Measurements from ENCODE around the gene SPCS3. TPM values are rescaled to one million over a fixed set of nuclear protein-coding genes. Genes with fewer than 3 reads are reported as not detected.
"Not testable (repeated sequence)": the region's sequence is repeated elsewhere in the genome, so short reads cannot be mapped to it uniquely, and the experiment has no call there.

The SPCS3 gene
- total RNA-seq, 3 donors from 2014 or later = 53.1 to 80.2 (median 75.1) TPM

DNA sequence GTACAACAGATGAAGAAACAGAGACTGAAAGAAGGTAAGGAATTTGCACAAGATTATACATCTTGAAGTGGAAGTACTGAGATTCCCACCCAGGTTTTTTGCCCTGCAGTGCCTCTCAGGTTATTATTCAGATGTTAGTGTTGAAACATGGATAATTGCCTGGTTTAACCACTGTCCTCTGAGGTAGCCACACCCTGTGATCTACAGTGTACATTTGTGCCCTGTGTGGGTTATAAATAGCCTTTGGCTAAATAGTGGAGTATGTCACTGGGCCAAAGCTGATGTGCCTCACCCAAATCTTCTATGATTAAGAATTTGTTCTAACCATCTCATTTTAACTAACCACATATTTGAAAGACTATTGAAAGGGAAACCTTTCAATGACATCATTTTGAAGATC lies 45.3 kb upstream of the SPCS3 start:
- Histone ChIP-seq H3K9me3 (no peaks in the 10 kb centered on the region), H3K4me1 (no peaks in the 10 kb centered on the region), H3K27ac (no peak overlapping the region), H3K36me3 (no peaks in the 10 kb centered on the region), H3K27me3 (no peaks in the 10 kb centered on the region), H3K4me3 (no peak overlapping the region)
- TF ChIP-seq, protein P1, sequence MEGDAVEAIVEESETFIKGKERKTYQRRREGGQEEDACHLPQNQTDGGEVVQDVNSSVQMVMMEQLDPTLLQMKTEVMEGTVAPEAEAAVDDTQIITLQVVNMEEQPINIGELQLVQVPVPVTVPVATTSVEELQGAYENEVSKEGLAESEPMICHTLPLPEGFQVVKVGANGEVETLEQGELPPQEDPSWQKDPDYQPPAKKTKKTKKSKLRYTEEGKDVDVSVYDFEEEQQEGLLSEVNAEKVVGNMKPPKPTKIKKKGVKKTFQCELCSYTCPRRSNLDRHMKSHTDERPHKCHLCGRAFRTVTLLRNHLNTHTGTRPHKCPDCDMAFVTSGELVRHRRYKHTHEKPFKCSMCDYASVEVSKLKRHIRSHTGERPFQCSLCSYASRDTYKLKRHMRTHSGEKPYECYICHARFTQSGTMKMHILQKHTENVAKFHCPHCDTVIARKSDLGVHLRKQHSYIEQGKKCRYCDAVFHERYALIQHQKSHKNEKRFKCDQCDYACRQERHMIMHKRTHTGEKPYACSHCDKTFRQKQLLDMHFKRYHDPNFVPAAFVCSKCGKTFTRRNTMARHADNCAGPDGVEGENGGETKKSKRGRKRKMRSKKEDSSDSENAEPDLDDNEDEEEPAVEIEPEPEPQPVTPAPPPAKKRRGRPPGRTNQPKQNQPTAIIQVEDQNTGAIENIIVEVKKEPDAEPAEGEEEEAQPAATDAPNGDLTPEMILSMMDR (IDR thresholded peaks at IDR 0.05) = no peak
- no peak for TF ChIP-seq POLR2A (IDR thresholded peaks at IDR 0.05)
- TF ChIP-seq POLR2AphosphoS5 (IDR thresholded peaks at IDR 0.05) = no peak
- no peak for DNase-seq (ENCODE audit: low spot score in 2 of 2)
- intact Hi-C loops (cut with DNase I; ENCODE audit: low total_unique reads) = no loop called here

DNA sequence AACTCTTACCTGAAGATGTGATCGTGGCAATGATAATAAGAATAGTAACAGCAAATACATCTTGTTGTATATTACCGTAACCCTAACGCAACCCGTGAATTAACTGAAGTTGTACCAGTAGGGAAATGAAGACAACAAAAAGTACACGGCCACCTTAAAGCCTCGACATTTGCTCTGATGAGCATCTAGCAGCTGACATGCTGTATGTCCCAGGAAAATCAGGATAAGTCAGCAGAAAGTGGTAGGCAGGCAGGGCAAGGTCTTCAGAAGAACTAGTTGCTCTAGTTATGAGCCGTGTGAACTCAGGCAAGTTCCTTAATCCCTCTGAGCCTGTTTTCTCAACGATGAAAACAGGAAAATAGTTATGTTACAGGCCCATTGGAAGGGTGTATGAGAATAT lies 43.1 kb upstream of the SPCS3 start:
- H3K4me3 ChIP-seq = no peak overlapping the region
- H3K9me3 ChIP-seq = no peaks in the 10 kb centered on the region
- no peaks in the 10 kb centered on the region for H3K36me3 ChIP-seq
- no peaks in the 10 kb centered on the region for H3K27me3 ChIP-seq
- H3K4me1 ChIP-seq = no peaks in the 10 kb centered on the region
- no peak for DNase-seq (ENCODE audit: low spot score in 2 of 2)
- intact Hi-C loops (cut with DNase I; ENCODE audit: low total_unique reads) = no loop called here
- H3K27ac ChIP-seq = no peak overlapping the region
- TF ChIP-seq POLR2AphosphoS5 (IDR thresholded peaks at IDR 0.05) (no peak), POLR2A (IDR thresholded peaks at IDR 0.05) (no peak)
- TF ChIP-seq, protein P1 (IDR thresholded peaks at IDR 0.05) = no peak

DNA sequence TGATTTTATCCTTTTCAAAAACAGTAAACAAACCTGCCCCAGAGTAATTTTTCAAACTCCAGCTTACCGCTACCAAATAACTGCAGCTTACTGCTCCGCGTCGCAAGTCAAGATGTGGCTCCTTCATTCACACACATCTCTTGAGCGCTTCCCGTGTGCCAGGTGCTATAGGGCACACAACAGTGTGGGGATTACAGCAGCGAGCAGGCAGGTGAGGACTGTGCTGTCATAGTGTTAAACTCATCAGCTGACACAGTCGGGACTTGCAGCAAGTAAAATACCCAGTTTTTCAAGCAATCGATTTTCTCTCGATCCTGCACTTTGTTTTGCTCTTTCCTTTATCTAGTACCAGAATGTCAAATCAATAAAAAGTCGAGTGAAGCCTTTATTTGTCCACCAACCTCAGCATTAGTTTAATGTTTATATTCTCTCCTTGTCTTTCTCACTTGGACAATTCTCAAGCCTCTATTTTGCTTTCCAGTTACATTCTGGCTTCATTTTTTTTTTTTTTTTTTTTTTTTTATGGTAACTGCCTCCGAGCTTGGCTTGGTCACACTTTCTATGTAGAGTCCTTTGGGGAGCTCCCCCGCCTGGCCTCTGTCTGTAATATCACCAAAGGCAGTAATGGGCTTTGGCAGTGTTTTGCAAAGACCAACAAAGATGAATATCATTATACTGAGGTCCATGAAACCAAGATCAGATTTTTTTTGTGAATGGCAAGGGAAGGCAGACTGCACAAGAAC lies 42.4 kb upstream of the SPCS3 start:
- intact Hi-C loops (cut with DNase I; ENCODE audit: low total_unique reads) = no loop called here
- DNase-seq (ENCODE audit: low spot score in 2 of 2) = no peak
- TF ChIP-seq, protein P1 (IDR thresholded peaks at IDR 0.05) = peak in 1 of 3 donors; percentile 11
- TF ChIP-seq POLR2AphosphoS5 (IDR thresholded peaks at IDR 0.05) = no peak
- H3K4me1 ChIP-seq = no peaks in the 10 kb centered on the region
- H3K27ac ChIP-seq = no peak overlapping the region
- no peaks in the 10 kb centered on the region for H3K36me3 ChIP-seq
- H3K4me3 ChIP-seq = no peak overlapping the region
- H3K9me3 ChIP-seq = no peaks in the 10 kb centered on the region
- no peaks in the 10 kb centered on the region for H3K27me3 ChIP-seq

DNA sequence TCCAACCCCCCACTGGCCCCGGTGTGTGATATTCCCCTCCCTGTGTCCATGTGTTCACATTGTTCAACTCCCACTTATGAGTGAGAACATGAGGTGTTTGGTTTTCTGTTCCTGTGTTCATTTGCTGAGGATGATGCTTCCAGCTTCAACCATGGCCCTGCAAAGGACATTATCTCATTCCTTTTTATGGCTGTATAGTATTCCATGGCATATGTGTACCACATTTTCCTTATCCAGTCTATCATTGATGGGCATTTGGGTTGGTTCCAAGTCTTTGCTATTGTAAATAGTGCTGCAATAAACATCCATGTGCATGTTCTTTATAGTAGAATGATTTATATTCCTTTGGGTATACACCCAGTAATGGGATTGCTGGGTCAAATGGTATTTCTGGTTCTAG lies 40.2 kb upstream of the SPCS3 start:
- DNase-seq (ENCODE audit: low spot score in 2 of 2); H3K27ac ChIP-seq; intact Hi-C loops (cut with DNase I; ENCODE audit: low total_unique reads); H3K36me3 ChIP-seq; H3K9me3 ChIP-seq; H3K4me1 ChIP-seq; H3K27me3 ChIP-seq; H3K4me3 ChIP-seq: not testable (repeated sequence)

DNA sequence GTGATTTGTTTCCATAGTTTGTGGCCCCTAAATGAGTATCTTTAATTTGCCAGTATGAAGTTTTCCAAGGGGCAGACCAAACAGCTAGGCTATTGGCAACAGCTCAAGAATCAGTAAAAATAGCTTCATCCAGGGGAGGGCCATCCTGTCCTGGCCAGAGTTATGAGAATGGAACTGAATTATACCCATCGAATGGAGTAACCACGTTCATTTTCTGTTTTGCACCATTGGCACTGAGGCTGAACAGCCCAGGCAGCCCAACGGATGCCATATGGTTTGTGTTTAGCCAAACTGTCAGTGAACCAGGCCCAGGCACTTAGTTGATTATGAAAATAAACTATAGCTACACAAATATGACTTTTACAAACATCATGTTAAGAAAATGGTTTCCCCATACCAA lies 33.0 kb upstream of the SPCS3 start:
- DNase-seq (ENCODE audit: low spot score in 2 of 2) = no peak
- Histone ChIP-seq H3K36me3 (no peaks in the 10 kb centered on the region), H3K4me1 (no peaks in the 10 kb centered on the region), H3K9me3 (no peaks in the 10 kb centered on the region), H3K27ac (no peak overlapping the region), H3K4me3 (no peak overlapping the region), H3K27me3 (no peaks in the 10 kb centered on the region)
- intact Hi-C loops (cut with DNase I; ENCODE audit: low total_unique reads) = no loop called here
- TF ChIP-seq POLR2A (IDR thresholded peaks at IDR 0.05) (no peak), POLR2AphosphoS5 (IDR thresholded peaks at IDR 0.05) (no peak)
- TF ChIP-seq, protein P1 (IDR thresholded peaks at IDR 0.05) = no peak
